D721Med (cell line): ENCODE data around the gene EMP1.

ENCODE experiments used
- DNase-seq: peaks from one replicate; pipeline ENCODE4 v3.0.0; 2011; ENCODE audit warnings: low spot score; ENCODE audit not compliant: insufficient read length
- FAIRE-seq: peaks from 2 replicates; lab custom pipeline; 2011; peaks lifted over from hg19 to GRCh38; lab: Jason Lieb, UNC
- CTCF ChIP-seq: IDR thresholded peaks from 2 replicates; pipeline ENCODE4 v1.5.1; 2012; ENCODE audit warnings: mild to moderate bottlenecking, control low read depth; ENCODE audit not compliant: insufficient read depth; ENCODE audit errors: missing control alignments

Gene EMP1

GRCh38 chr12:13153180-13153579 is 43.3 kb upstream of the EMP1 start:
- TF ChIP-seq CTCF, result no peak
- FAIRE-seq (no peak), DNase-seq (no peak)

- TF ChIP-seq CTCF, result no peak
- FAIRE-seq (no peak), DNase-seq (no peak)
Measured at GRCh38 chr12:13154027-13154538, 42.4 kb upstream of the EMP1 start.

- DNase-seq, result no peak
- no peak for TF ChIP-seq CTCF
- FAIRE-seq, result no peak
Measured at GRCh38 chr12:13154831-13155230, 41.7 kb upstream of the EMP1 start.

- FAIRE-seq (no peak), DNase-seq (no peak)
- no peak for TF ChIP-seq CTCF
Measured at GRCh38 chr12:13156277-13156676, 40.2 kb upstream of the EMP1 start.

- DNase-seq (no peak), FAIRE-seq (no peak)
- no peak for TF ChIP-seq CTCF
Measured at GRCh38 chr12:13161172-13161571, 35.4 kb upstream of the EMP1 start.

GRCh38 chr12:13162904-13163303 is 33.6 kb upstream of the EMP1 start:
- no peak for DNase-seq
- FAIRE-seq, result no peak
- no peak for TF ChIP-seq CTCF

- no peak for TF ChIP-seq CTCF
- DNase-seq, result no peak
- FAIRE-seq, result no peak
Measured at GRCh38 chr12:13163868-13164635, 32.5 kb upstream of the EMP1 start.
